Esophagus squamous epithelium (tissue), 5 donors: ENCODE data around the gene IL19. TPM values are rescaled to one million over a fixed set of nuclear protein-coding genes. Genes with fewer than 3 reads are reported as not detected.
"Not testable (repeated sequence)": the region's sequence is repeated elsewhere in the genome, so short reads cannot be mapped to it uniquely, and the experiment has no call there.

Source experiments
- DNase-seq: peaks from one replicate; lab custom pipeline; 2025; lab: John Stamatoyannopoulos, UW
- H3K27ac ChIP-seq, 4 donors: fragments of 200-600 bp; sonication (generic); one replicate each; pipeline ENCODE4 v1.5.1; 2016 to 2019; ENCODE audit warnings: mild to moderate bottlenecking in 1 of 4
- H3K27me3 ChIP-seq, 4 donors: fragments of 200-600 bp; sonication (generic); 1 replicate in 3 of 4; 2 replicates in 1 of 4; pipeline versions ENCODE4 v1.5.1 to v1.6.0; 2017 to 2021; ENCODE audit warnings: antibody characterized with exemption in 1 of 4
- H3K36me3 ChIP-seq, 3 donors: fragments of 200-600 bp; sonication (generic); one replicate each; pipeline ENCODE4 v1.5.1; 2016 to 2019
- H3K4me1 ChIP-seq, 3 donors: fragments of 200-600 bp; sonication (generic); one replicate each; pipeline ENCODE4 v1.5.1; 2017 to 2019
- H3K4me3 ChIP-seq, 4 donors: fragments of 200-600 bp; sonication (generic); 1 replicate in 3 of 4; 2 replicates in 1 of 4; pipeline ENCODE4 v1.5.1; 2016 to 2019; ENCODE audit warnings: mild to moderate bottlenecking in 2 of 4, moderate library complexity in 1 of 4
- H3K9me3 ChIP-seq, 3 donors: fragments of 200-600 bp; sonication (generic); one replicate each; pipeline ENCODE4 v1.5.1; 2016 to 2019
- POLR2A ChIP-seq, 4 donors: fragments of 450-650 bp; IDR thresholded peaks; one replicate each; pipeline ENCODE4 v1.6.1; 2017; ENCODE audit warnings: antibody characterized with exemption in 4 of 4, mild to moderate bottlenecking in 4 of 4, moderate library complexity in 3 of 4
- WGBS, 2 donors: methylation state at CpG; one replicate each; pipeline ENCODE4 v1.1.5; 2018; 5-methylcytosine and 5-hydroxymethylcytosine counted together
- intact Hi-C: fragments of 100-400 bp; cut with DNase I; formaldehyde crosslinking; loops from one replicate; pipeline ENCODE4 v1.15.0; 2022
- total RNA-seq, 4 donors: library from RNA; depleted of rRNA; stranded (reverse); fragments of >200 nt; gene quantifications; one replicate each; pipeline ENCODE4 v1.1.0, GENCODE V29; 2016
- TF ChIP-seq, protein P1 (sequence below), 6 experiments: fragments of 450-650 bp in 4 of 6; fragments of 200-600 bp in 2 of 6; sonication (generic) in 2 of 6; IDR thresholded peaks; one replicate each; pipeline ENCODE4 v1.5.1; 2016 to 2019; ENCODE audit warnings: antibody characterized with exemption in 6 of 6, mild to moderate bottlenecking in 4 of 6, moderate library complexity in 4 of 6
- donor health status: DM: yes; HTN: yes; CAD: no.

IL19 gene
- total RNA-seq, 4 donors from 2014 or later, result 0.23 to 16.8 (median 16.3) TPM; not detected in 1

DNA sequence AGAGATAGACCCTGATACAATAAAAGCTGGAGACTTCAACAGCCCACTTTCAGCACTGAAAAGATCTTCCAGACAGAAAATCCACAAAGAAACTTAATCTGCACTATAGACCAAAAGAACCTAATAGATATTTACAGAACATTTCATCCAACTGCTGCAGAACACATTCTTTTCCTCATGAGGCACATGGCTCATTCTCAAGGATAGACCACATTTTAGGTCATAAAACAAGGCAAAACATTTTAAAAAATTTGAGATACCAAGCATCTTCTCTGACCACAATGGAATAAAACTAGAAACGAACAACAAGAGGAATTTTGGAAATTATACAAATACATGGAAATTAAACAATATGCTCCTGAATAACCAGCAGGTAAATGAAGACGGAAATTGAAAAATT, 79.8 kb downstream of the IL19 start:
- no peak for DNase-seq
- H3K27ac ChIP-seq, result no peak overlapping the region
- H3K4me1 ChIP-seq, result peaks cover 0 to 3% (median 0%) of the 10 kb centered on the region in 3 donors
- 63 to 87% methylated on average over 2 of the region's 2 CpGs for WGBS, 2 donors
- peaks cover 0 to 9% (median 0%) of the 10 kb centered on the region in 3 donors for H3K9me3 ChIP-seq
- TF ChIP-seq, protein P1, sequence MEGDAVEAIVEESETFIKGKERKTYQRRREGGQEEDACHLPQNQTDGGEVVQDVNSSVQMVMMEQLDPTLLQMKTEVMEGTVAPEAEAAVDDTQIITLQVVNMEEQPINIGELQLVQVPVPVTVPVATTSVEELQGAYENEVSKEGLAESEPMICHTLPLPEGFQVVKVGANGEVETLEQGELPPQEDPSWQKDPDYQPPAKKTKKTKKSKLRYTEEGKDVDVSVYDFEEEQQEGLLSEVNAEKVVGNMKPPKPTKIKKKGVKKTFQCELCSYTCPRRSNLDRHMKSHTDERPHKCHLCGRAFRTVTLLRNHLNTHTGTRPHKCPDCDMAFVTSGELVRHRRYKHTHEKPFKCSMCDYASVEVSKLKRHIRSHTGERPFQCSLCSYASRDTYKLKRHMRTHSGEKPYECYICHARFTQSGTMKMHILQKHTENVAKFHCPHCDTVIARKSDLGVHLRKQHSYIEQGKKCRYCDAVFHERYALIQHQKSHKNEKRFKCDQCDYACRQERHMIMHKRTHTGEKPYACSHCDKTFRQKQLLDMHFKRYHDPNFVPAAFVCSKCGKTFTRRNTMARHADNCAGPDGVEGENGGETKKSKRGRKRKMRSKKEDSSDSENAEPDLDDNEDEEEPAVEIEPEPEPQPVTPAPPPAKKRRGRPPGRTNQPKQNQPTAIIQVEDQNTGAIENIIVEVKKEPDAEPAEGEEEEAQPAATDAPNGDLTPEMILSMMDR (IDR thresholded peaks at IDR 0.05), result no peak
- TF ChIP-seq POLR2A (IDR thresholded peaks at IDR 0.05), result no peak
- H3K27me3 ChIP-seq, result peaks cover 0 to 3% (median 0%) of the 10 kb centered on the region in 4 donors
- intact Hi-C loops, result no loop called here
- no peaks in the 10 kb centered on the region for H3K36me3 ChIP-seq
- H3K4me3 ChIP-seq, result no peak overlapping the region

DNA sequence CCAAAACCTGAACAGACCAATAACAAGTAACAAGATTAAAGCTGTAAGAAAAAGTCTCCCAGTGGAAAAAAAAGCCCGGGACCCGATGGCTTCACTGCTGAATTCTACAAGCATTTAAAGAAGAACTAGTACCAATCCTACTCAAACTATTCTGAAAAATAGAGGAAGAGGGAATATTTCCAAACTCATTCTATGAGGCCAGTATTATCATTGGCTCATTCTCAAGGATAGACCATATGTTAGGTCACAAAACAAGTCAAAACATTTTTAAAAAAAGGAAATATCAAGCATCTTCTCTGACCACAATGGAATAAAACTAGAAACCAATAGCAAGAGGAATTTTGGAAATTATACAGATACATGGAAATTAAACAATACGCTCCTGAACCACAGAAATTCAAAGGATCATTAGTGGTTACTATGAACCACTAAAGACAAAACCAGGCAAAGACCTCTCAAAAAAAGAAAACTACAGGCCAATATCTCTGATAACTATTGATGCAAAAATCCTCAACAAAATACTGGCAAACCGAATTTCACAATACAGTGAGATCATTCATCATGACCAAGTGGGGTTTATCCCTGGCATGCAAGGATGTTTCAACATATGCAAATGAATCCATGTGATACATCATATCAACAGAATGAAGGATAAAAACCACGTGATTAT, 80.9 kb downstream of the IL19 start:
- Histone ChIP-seq H3K36me3 (no peaks in the 10 kb centered on the region), H3K9me3 (peaks cover 0 to 9% (median 0%) of the 10 kb centered on the region in 3 donors), H3K4me1 (peaks cover 0 to 3% (median 0%) of the 10 kb centered on the region in 3 donors), H3K4me3 (no peak overlapping the region), H3K27ac (no peak overlapping the region), H3K27me3 (peaks cover 0 to 3% (median 0%) of the 10 kb centered on the region in 4 donors)
- intact Hi-C loops, result no loop called here
- no peak for TF ChIP-seq POLR2A (IDR thresholded peaks at IDR 0.05)
- TF ChIP-seq, protein P1 (IDR thresholded peaks at IDR 0.05), result no peak
- WGBS, 2 donors, result 57 to 61% methylated on average over 5 of the region's 5 CpGs
- DNase-seq, result no peak

DNA sequence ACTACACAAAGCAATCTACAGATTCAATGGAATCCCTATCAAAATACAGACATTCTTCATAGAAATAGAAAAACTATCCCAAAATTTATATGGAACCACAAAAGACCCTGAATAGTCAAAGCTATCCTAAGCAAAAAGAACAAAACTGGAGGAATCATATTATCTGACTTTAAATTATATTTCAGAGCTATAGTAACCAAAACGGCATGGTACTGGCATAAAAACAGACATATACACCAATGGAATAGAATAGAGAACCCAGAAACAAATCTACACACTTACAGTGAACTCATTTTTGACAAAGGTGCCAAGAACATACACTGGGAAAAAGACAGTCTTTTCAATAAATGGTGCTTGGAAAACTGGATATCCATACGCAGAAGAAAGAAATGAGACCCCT, 82.1 kb downstream of the IL19 start:
- DNase-seq, H3K4me3 ChIP-seq, H3K27me3 ChIP-seq, H3K27ac ChIP-seq, H3K36me3 ChIP-seq, H3K9me3 ChIP-seq, intact Hi-C loops, H3K4me1 ChIP-seq: not testable (repeated sequence)
- 98 to 100% methylated on average over 2 of the region's 2 CpGs for WGBS, 2 donors

DNA sequence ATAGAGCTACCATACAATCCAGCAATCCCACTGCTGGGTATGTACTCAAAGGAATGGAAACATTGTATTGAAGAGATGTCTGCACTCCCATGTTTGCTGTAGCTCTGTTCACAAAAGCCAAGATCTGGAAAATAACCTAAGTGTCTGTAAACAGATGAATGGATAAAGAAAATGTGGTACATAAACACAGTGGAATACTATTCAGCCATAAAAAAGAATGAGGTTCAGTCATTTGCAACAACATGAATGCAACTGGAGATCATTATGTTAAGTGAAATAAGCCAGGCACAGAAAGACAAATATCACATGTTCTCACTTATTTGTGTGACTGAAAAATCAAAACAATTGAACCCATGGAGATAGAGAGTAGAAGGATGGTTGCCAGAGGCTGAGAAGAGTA, 83.1 kb downstream of the IL19 start:
- H3K36me3 ChIP-seq, H3K4me1 ChIP-seq, H3K9me3 ChIP-seq, H3K4me3 ChIP-seq, DNase-seq, H3K27me3 ChIP-seq, H3K27ac ChIP-seq, intact Hi-C loops: not testable (repeated sequence)

DNA sequence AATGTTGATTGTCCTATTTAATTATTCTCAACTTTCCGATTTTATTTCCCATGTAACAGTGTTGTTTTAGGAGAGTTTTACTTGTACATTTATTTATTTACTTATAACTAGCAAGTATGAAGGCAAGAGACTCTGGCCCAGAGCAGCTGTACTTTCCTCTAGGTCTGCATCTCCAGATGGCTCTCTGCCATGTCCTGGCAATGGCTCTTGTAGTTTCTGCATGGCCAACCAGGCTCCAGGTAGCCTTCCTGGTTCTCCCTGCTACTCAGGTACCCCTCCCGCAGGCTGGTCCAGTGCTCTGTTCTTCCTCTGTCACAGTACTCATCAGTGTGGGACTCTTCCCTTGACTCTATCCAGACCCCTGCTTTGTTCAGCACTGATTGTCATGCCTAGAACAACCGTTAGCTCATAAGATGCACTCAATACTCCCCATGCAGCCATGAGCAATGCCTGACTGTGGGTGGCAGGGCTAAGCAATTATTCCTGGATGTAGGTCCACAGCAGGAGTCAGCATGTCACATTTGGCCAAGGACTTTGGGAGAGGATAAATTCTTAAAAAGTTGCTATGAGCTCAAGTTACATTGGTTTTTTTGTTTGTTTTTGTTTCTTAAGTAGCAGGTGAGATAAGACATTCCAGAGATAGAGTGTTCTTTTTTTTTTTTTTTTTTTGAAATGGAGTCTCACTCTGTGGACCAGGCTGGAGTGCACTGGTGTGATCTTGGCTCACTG, 84.0 kb downstream of the IL19 start:
- 79 to 82% methylated on average over 3 of the region's 3 CpGs for WGBS, 2 donors
- Histone ChIP-seq H3K27me3 (peaks cover 0 to 7% (median 0%) of the 10 kb centered on the region in 4 donors), H3K9me3 (peaks cover 0 to 9% (median 0%) of the 10 kb centered on the region in 3 donors), H3K36me3 (no peaks in the 10 kb centered on the region), H3K27ac (no peak overlapping the region), H3K4me1 (peaks cover 0 to 10% (median 0%) of the 10 kb centered on the region in 3 donors), H3K4me3 (no peak overlapping the region)
- DNase-seq, result no peak
- TF ChIP-seq, protein P1 (IDR thresholded peaks at IDR 0.05), result no peak
- TF ChIP-seq POLR2A (IDR thresholded peaks at IDR 0.05), result no peak
- intact Hi-C loops, result no loop called here

DNA sequence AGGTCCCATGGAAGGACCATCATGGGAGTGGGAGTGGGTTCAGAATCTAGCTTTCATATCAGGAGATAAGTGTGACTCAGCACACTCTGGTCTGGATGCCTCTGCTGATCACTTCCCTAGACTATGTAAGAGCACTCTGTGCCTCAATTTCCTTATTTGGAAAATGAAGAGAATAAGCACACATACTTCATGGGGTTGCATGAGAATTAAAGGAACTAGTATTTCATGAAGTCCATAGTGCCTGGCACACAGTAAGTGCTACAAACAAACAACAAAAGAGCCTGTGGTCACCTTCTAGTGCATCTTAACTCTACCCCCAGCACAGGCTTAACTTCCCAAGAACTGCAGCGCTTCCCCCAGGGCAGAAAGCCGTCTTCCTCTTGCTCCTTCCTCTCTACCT, 85.3 kb downstream of the IL19 start:
- H3K27me3 ChIP-seq, result peaks cover 0 to 14% (median 0%) of the 10 kb centered on the region in 4 donors
- TF ChIP-seq, protein P1 (IDR thresholded peaks at IDR 0.05), result no peak
- no peak for TF ChIP-seq POLR2A (IDR thresholded peaks at IDR 0.05)
- intact Hi-C loops, result no loop called here
- no peak overlapping the region for H3K4me3 ChIP-seq
- peaks cover 0 to 9% (median 0%) of the 10 kb centered on the region in 3 donors for H3K9me3 ChIP-seq
- H3K27ac ChIP-seq, result no peak overlapping the region
- DNase-seq, result no peak
- H3K36me3 ChIP-seq, result no peaks in the 10 kb centered on the region
- H3K4me1 ChIP-seq, result peaks cover 0 to 10% (median 0%) of the 10 kb centered on the region in 3 donors
- WGBS, 2 donors, result 89 to 92% methylated on average over 2 of the region's 2 CpGs
